IMR-90 (cell line): ENCODE measurements around the gene SBF1.

ENCODE experiments used
- CEBPB ChIP-seq: IDR thresholded peaks from 2 replicates; pipeline ENCODE4 v1.6.1; 2012; ENCODE audit warnings: low read depth, low read length, improper control_type of control experiment
- CTCF ChIP-seq: conservative IDR thresholded peaks from 2 replicates; pipeline ENCODE4 v1.5.1; 2012; ENCODE audit warnings: mild to moderate bottlenecking, low read depth, low read length, improper control_type of control experiment
- FOS ChIP-seq: fragments of 150-350 bp; IDR thresholded peaks from 2 replicates; pipeline ENCODE4 v1.6.1; 2016; ENCODE audit warnings: low read depth, low read length
- MXI1 ChIP-seq: IDR thresholded peaks from 2 replicates; pipeline ENCODE4 v1.6.1; 2012; ENCODE audit warnings: low read depth, mild to moderate bottlenecking, low read length, moderate library complexity, borderline replicate concordance
- NFE2L2 ChIP-seq: fragments of 150-350 bp; IDR thresholded peaks from 2 replicates; pipeline ENCODE4 v1.6.1; 2016; ENCODE audit warnings: low read depth, mild to moderate bottlenecking, low read length
- POLR2A ChIP-seq: IDR thresholded peaks from 2 replicates; pipeline ENCODE4 v1.6.1; 2012; ENCODE audit warnings: mild to moderate bottlenecking, low read depth, low read length
- RAD21 ChIP-seq: IDR thresholded peaks from 2 replicates; pipeline ENCODE4 v1.6.1; 2012; ENCODE audit warnings: low read length, improper control_type of control experiment
- RCOR1 ChIP-seq: IDR thresholded peaks from 2 replicates; pipeline ENCODE4 v1.6.1; 2012; ENCODE audit warnings: mild to moderate bottlenecking, low read length, improper control_type of control experiment; ENCODE audit not compliant: insufficient replicate concordance
- RFX5 ChIP-seq: IDR thresholded peaks from 2 replicates; pipeline ENCODE4 v1.8.0; 2012; ENCODE audit warnings: low read depth, mild to moderate bottlenecking, low read length, moderate library complexity
- SMC3 ChIP-seq: fragments of 150-350 bp; IDR thresholded peaks from 2 replicates; pipeline ENCODE4 v1.6.1; 2016; ENCODE audit warnings: low read depth, mild to moderate bottlenecking, antibody characterized with exemption, low read length, moderate library complexity
- USF2 ChIP-seq: fragments of 150-350 bp; IDR thresholded peaks from 2 replicates; pipeline ENCODE4 v1.6.1; 2017; ENCODE audit warnings: mild to moderate bottlenecking, antibody characterized with exemption, low read length, low read depth

- TF ChIP-seq CTCF, result no peak
- no peak for TF ChIP-seq NFE2L2
- no peak for TF ChIP-seq SMC3
- no peak for TF ChIP-seq POLR2A
- no peak for TF ChIP-seq RFX5
- peak; percentile 34; the same call in 1 of the 2 replicates for TF ChIP-seq CEBPB
- no peak for TF ChIP-seq RCOR1
- no peak for TF ChIP-seq RAD21
- no peak for TF ChIP-seq MXI1
- no peak for TF ChIP-seq USF2
- no peak for TF ChIP-seq FOS
Observed at GRCh38 chr22:50443801-50444625, 30.8 kb downstream of the SBF1 start.
